GM12873 (cell line): ENCODE measurements around the gene LTC4S.

ENCODE experiments used
- TF ChIP-seq, protein P1 (sequence below): IDR thresholded peaks from 2 replicates; pipeline ENCODE4 v1.5.1; 2012; ENCODE audit warnings: low read depth, mild to moderate bottlenecking, moderate library complexity, low read length, control low read depth; ENCODE audit not compliant: insufficient read depth; ENCODE audit errors: missing control alignments

The LTC4S gene

DNA sequence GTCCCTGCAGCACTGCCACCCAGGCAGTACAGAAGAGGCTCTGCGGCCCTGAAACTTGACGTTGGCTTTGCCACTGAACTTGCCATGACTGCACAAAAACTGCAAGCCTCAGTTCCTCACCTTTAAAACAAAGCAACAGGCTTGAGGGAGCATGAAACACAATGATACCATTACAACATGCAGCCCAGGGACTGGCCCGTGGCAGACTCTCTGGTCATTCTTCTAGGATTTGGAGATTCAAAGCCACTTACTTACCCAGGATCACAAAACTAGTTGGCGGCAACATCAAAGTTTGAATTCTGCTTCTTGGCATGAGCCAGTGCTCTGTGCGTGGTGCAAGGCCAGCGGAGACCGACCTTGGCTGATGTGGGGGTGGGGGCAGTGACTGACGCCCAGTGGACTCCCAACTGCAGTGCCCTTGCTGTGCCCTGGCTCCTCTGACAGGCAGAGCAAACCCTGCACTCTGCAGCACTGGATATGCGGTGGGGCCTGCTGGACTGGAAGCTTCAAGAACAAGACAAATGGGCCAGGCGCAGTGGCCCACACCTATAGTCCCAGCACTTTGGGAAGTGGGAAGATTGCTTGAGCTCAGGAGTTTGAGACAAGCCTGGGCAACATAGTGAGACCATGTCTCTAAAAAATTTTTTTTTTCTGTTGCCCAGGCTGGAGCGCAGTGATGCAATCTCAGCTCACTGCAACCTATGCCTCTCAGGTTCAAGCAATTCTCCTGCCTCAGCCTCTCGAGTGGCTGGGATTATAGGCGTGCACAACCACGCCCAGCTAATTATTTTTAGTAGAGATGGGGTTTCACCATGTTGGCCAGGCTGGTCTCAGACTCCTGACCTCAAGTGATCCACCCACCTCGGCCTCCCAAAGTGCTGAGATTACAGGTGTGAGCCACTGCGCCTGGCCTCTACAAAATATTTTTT lies 45.8 kb downstream of the LTC4S start:
- TF ChIP-seq, protein P1, sequence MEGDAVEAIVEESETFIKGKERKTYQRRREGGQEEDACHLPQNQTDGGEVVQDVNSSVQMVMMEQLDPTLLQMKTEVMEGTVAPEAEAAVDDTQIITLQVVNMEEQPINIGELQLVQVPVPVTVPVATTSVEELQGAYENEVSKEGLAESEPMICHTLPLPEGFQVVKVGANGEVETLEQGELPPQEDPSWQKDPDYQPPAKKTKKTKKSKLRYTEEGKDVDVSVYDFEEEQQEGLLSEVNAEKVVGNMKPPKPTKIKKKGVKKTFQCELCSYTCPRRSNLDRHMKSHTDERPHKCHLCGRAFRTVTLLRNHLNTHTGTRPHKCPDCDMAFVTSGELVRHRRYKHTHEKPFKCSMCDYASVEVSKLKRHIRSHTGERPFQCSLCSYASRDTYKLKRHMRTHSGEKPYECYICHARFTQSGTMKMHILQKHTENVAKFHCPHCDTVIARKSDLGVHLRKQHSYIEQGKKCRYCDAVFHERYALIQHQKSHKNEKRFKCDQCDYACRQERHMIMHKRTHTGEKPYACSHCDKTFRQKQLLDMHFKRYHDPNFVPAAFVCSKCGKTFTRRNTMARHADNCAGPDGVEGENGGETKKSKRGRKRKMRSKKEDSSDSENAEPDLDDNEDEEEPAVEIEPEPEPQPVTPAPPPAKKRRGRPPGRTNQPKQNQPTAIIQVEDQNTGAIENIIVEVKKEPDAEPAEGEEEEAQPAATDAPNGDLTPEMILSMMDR, result no peak

- TF ChIP-seq, protein P1, result no peak
Measured at GRCh38 chr5:179840321-179840720, 46.5 kb downstream of the LTC4S start.

DNA sequence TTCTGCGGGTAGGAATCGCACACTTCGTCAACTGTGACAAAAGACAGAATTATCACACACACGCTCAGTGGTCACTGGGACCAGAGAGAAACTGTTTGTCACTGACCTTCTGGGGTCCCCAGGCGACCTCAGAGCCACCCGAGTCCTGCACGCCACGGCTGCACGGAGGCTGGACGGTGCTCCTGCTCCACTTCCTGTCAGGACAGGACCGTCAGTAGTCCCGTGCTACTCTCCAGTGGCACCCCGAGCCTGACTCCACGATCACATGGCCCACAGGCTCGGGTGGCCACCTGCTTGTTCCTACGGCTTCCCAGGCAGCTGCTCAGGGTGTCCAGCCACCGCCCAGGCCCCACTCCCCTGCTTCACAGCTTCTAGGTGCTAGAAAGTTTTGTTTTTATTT lies 47.0 kb downstream of the LTC4S start:
- TF ChIP-seq, protein P1, result no peak

DNA sequence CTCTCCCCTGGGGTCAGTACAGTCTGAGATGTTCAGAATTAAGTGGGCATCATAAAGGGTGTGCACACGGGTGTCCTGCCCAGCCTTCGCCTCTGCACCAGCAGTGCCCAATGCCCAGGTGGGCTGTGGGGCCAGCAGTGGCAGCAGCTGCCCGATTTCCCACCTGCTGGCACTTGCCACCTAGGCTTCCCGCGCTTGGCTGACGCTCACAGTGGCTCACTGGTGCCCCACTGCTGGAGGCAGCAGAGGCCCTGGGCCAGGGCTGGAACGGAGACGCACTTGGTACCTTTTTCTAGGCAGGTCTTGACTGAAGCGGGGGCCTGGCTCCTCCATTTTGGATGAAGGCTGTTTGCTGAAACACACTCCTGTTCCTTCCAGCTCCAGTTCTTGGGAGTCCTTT lies 47.8 kb downstream of the LTC4S start:
- TF ChIP-seq, protein P1, result no peak
